Large intestine (tissue), 3 donors: ENCODE results near the gene MNS1. TPM values are rescaled to one million over a fixed set of nuclear protein-coding genes. Genes with fewer than 3 reads are reported as not detected.
A peak's percentile ranks its signal among the peaks of the same experiment; 100 is the strongest.
"Not testable (repeated sequence)": the region's sequence is repeated elsewhere in the genome, so short reads cannot be mapped to it uniquely, and the experiment has no call there.

Source experiments
- DNase-seq, 2 donors: peaks; one replicate each; pipeline versions ENCODE4 v3.0.0 to v3.0.0-alpha.2; 2013
- H3K27ac ChIP-seq: one replicate; pipeline ENCODE4 v1.5.1; 2013; ENCODE audit warnings: low read length
- H3K27me3 ChIP-seq: 2 replicates; pipeline ENCODE4 v1.6.1; 2013; ENCODE audit warnings: low read length; ENCODE audit not compliant: control insufficient read depth, insufficient read depth
- H3K36me3 ChIP-seq: 2 replicates; pipeline ENCODE4 v1.6.1; 2013; ENCODE audit warnings: low read length; ENCODE audit not compliant: control insufficient read depth, insufficient read depth
- H3K4me1 ChIP-seq: one replicate; pipeline ENCODE4 v1.6.1; 2013; ENCODE audit warnings: low read length; ENCODE audit not compliant: control insufficient read depth, insufficient read depth
- H3K4me3 ChIP-seq: one replicate; pipeline ENCODE4 v1.5.1; 2013; ENCODE audit warnings: low read length
- H3K9me3 ChIP-seq: one replicate; pipeline ENCODE4 v1.6.1; 2013; ENCODE audit warnings: mild to moderate bottlenecking, low read depth, low read length, moderate library complexity; ENCODE audit not compliant: control insufficient read depth
- WGBS: methylation state at CpG from one replicate; pipeline ENCODE4 v1.1.5; 2013; ENCODE audit warnings: low lambda C conversion rate; ENCODE audit not compliant: insufficient coverage; 5-methylcytosine and 5-hydroxymethylcytosine counted together
- polyA plus RNA-seq: library from polyadenylated mRNA; unstranded; fragments of 120-200 nt; gene quantifications from one replicate; pipeline ENCODE4 v1.2.1, GENCODE V29; 2013

Gene MNS1
- polyA plus RNA-seq, 1 donor, result 5.0 TPM

GRCh38 chr15:56485426-56485825, 20.5 kb upstream of the MNS1 start:
- H3K27ac ChIP-seq, H3K4me3 ChIP-seq, H3K4me1 ChIP-seq, H3K9me3 ChIP-seq, H3K27me3 ChIP-seq, DNase-seq, H3K36me3 ChIP-seq: not testable (repeated sequence)
- WGBS, result no CpG with 5 or more reads among the region's 3 CpGs

GRCh38 chr15:56484287-56484686, 19.4 kb upstream of the MNS1 start:
- H3K4me1 ChIP-seq, result no peaks in the 10 kb centered on the region
- no peak overlapping the region for H3K4me3 ChIP-seq
- no peaks in the 10 kb centered on the region for H3K27me3 ChIP-seq
- no peaks in the 10 kb centered on the region for H3K36me3 ChIP-seq
- no peak for DNase-seq
- no peak overlapping the region for H3K27ac ChIP-seq
- no CpG with 5 or more reads among the region's 2 CpGs for WGBS
- peaks cover 4% of the 10 kb centered on the region for H3K9me3 ChIP-seq

GRCh38 chr15:56475351-56475750, 10.4 kb upstream of the MNS1 start:
- Histone ChIP-seq H3K4me3 (no peak overlapping the region), H3K27ac (no peak overlapping the region), H3K4me1 (no peaks in the 10 kb centered on the region), H3K9me3 (peaks cover 4% of the 10 kb centered on the region), H3K27me3 (no peaks in the 10 kb centered on the region), H3K36me3 (no peaks in the 10 kb centered on the region)
- DNase-seq, result no peak

GRCh38 chr15:56473017-56473416, 8.1 kb upstream of the MNS1 start:
- Histone ChIP-seq H3K4me3 (no peak overlapping the region), H3K27ac (no peak overlapping the region), H3K36me3 (no peaks in the 10 kb centered on the region), H3K27me3 (no peaks in the 10 kb centered on the region), H3K9me3 (no peaks in the 10 kb centered on the region), H3K4me1 (peaks cover 5% of the 10 kb centered on the region)
- DNase-seq, result no peak
- WGBS, result 100% methylated on average over 1 of the region's 1 CpG

- H3K27ac ChIP-seq, result no peak overlapping the region
- no peaks in the 10 kb centered on the region for H3K36me3 ChIP-seq
- no CpG with 5 or more reads among the region's 2 CpGs for WGBS
- H3K4me1 ChIP-seq, result peaks cover 5% of the 10 kb centered on the region
- no peak overlapping the region for H3K4me3 ChIP-seq
- H3K9me3 ChIP-seq, result no peaks in the 10 kb centered on the region
- H3K27me3 ChIP-seq, result no peaks in the 10 kb centered on the region
- no peak for DNase-seq
Observed at GRCh38 chr15:56472278-56472677, 7.3 kb upstream of the MNS1 start.

- Histone ChIP-seq H3K4me1 (peaks cover 5% of the 10 kb centered on the region), H3K4me3 (no peak overlapping the region)
- WGBS, result 100% methylated on average over 3 of the region's 5 CpGs
Observed at GRCh38 chr15:56471440-56472069, 6.6 kb upstream of the MNS1 start.

GRCh38 chr15:56469483-56469882, 4.5 kb upstream of the MNS1 start:
- peak; percentile 36 to 81 for DNase-seq
- no peak overlapping the region for H3K4me3 ChIP-seq
- no peaks in the 10 kb centered on the region for H3K9me3 ChIP-seq
- H3K27me3 ChIP-seq, result no peaks in the 10 kb centered on the region
- no peaks in the 10 kb centered on the region for H3K36me3 ChIP-seq
- peaks cover 5% of the 10 kb centered on the region for H3K4me1 ChIP-seq
- peak overlapping the region; percentile 37 for H3K27ac ChIP-seq

More at GRCh38 chr15:56471440-56472069, 6.6 kb upstream of the MNS1 start:
- no peak for DNase-seq
- Histone ChIP-seq H3K27ac (no peak overlapping the region), H3K9me3 (no peaks in the 10 kb centered on the region), H3K36me3 (no peaks in the 10 kb centered on the region), H3K27me3 (no peaks in the 10 kb centered on the region)

GRCh38 chr15:56468401-56468800, 3.5 kb upstream of the MNS1 start:
- no peaks in the 10 kb centered on the region for H3K9me3 ChIP-seq
- 47% methylated on average over 2 of the region's 2 CpGs for WGBS
- H3K4me1 ChIP-seq, result peaks cover 5% of the 10 kb centered on the region
- peak; percentile 24 to 62 for DNase-seq
- no peak overlapping the region for H3K4me3 ChIP-seq
- no peaks in the 10 kb centered on the region for H3K36me3 ChIP-seq
- no peak overlapping the region for H3K27ac ChIP-seq
- H3K27me3 ChIP-seq, result no peaks in the 10 kb centered on the region

- Histone ChIP-seq H3K9me3 (no peaks in the 10 kb centered on the region), H3K27ac (no peak overlapping the region), H3K4me1 (peaks cover 5% of the 10 kb centered on the region), H3K27me3 (no peaks in the 10 kb centered on the region), H3K36me3 (no peaks in the 10 kb centered on the region), H3K4me3 (no peak overlapping the region)
- DNase-seq, result no peak
- 61% methylated on average over 2 of the region's 3 CpGs for WGBS
Observed at GRCh38 chr15:56467616-56468015, 2.7 kb upstream of the MNS1 start.

- no peak overlapping the region for H3K4me3 ChIP-seq
- no peaks in the 10 kb centered on the region for H3K27me3 ChIP-seq
- no peak for DNase-seq
- H3K36me3 ChIP-seq, result no peaks in the 10 kb centered on the region
- no peak overlapping the region for H3K27ac ChIP-seq
- WGBS, result no CpG with 5 or more reads among the region's 2 CpGs
- H3K9me3 ChIP-seq, result no peaks in the 10 kb centered on the region
- no peaks in the 10 kb centered on the region for H3K4me1 ChIP-seq
Observed at GRCh38 chr15:56460947-56461346, 4.0 kb downstream of the MNS1 start.

GRCh38 chr15:56460071-56460470, 4.9 kb downstream of the MNS1 start:
- WGBS, result 0% methylated on average over 1 of the region's 1 CpG
- no peaks in the 10 kb centered on the region for H3K4me1 ChIP-seq
- no peak for DNase-seq

More at GRCh38 chr15:56460071-56460470, 4.9 kb downstream of the MNS1 start:
- no peak overlapping the region for H3K27ac ChIP-seq
- no peak overlapping the region for H3K4me3 ChIP-seq
- H3K27me3 ChIP-seq, result no peaks in the 10 kb centered on the region
- H3K36me3 ChIP-seq, result no peaks in the 10 kb centered on the region
- no peaks in the 10 kb centered on the region for H3K9me3 ChIP-seq
